CD4-positive, CD25-positive, alpha-beta regulatory T cell (primary cell): ENCODE data around the gene EN1. TPM values are rescaled to one million over a fixed set of nuclear protein-coding genes. Genes with fewer than 3 reads are reported as not detected.
A peak's percentile ranks its signal among the peaks of the same experiment; 100 is the strongest.

Experiments
- ATAC-seq, 2 donors: fragments of 150-1000 bp; cut with Tn5 transposase; one replicate each; pipeline ENCODE4 v1.10.0; 2021; ENCODE audit warnings: low read depth in 2 of 2, moderate number of reproducible peaks in 2 of 2, moderate library complexity in 1 of 2
- DNase-seq, 3 donors: peaks; one replicate each; pipeline versions ENCODE4 v3.0.0 to v3.0.0-alpha.2; 2012 to 2022; ENCODE audit warnings: mixed read lengths in 1 of 3
- H3K27ac ChIP-seq: one replicate; pipeline ENCODE4 v1.7.0; 2013; ENCODE audit warnings: mild to moderate bottlenecking, low read length; ENCODE audit not compliant: insufficient read depth, poor library complexity, severe bottlenecking
- H3K27me3 ChIP-seq: one replicate; pipeline ENCODE4 v1.7.0; 2013; ENCODE audit warnings: low read length; ENCODE audit not compliant: control insufficient read depth, insufficient read depth
- H3K36me3 ChIP-seq: one replicate; pipeline ENCODE4 v1.7.0; 2013; ENCODE audit warnings: mild to moderate bottlenecking, low read length, moderate library complexity; ENCODE audit not compliant: control insufficient read depth, insufficient read depth
- H3K4me1 ChIP-seq: 2 replicates; pipeline ENCODE4 v1.7.0; 2013; ENCODE audit warnings: mild to moderate bottlenecking, low read length; ENCODE audit not compliant: insufficient read depth, control insufficient read depth, poor library complexity, severe bottlenecking
- H3K4me3 ChIP-seq: one replicate; pipeline ENCODE4 v1.7.0; 2013; ENCODE audit warnings: low read depth, mild to moderate bottlenecking, low read length, moderate library complexity
- H3K9me3 ChIP-seq, 2 experiments: 1 replicate in 1 of 2; 2 replicates in 1 of 2; pipeline ENCODE4 v1.7.0; 2013; ENCODE audit warnings: low read length in 2 of 2, mild to moderate bottlenecking in 1 of 2, moderate library complexity in 1 of 2; ENCODE audit not compliant: control insufficient read depth in 2 of 2
- H3K27ac Mint-ChIP-seq, 3 donors: one replicate each; pipeline ENCODE4 v1.8.0; 2020 to 2022; ENCODE audit warnings: mild to moderate bottlenecking in 3 of 3, mixed read lengths in 3 of 3, moderate library complexity in 2 of 3
- H3K27me3 Mint-ChIP-seq: one replicate; pipeline ENCODE4 v1.8.0; 2022; ENCODE audit warnings: mild to moderate bottlenecking, mixed read lengths
- H3K36me3 Mint-ChIP-seq: one replicate; pipeline ENCODE4 v1.8.0; 2020; ENCODE audit warnings: mixed read lengths
- H3K4me1 Mint-ChIP-seq, 4 donors: one replicate each; pipeline ENCODE4 v1.8.0; 2020 to 2022; ENCODE audit warnings: mixed read lengths in 4 of 4, mild to moderate bottlenecking in 1 of 4
- H3K4me3 Mint-ChIP-seq, 4 donors: one replicate each; pipeline ENCODE4 v1.8.0; 2020 to 2022; ENCODE audit warnings: mild to moderate bottlenecking in 4 of 4, mixed read lengths in 4 of 4, moderate library complexity in 3 of 4
- H3K9me3 Mint-ChIP-seq, 7 donors: one replicate each; pipeline ENCODE4 v1.8.0; 2020 to 2022; ENCODE audit warnings: mixed read lengths in 7 of 7, mild to moderate bottlenecking in 3 of 7, moderate library complexity in 2 of 7
- polyA plus RNA-seq, 4 donors: library from polyadenylated mRNA; unstranded; fragments of 300-500 nt; fragmentation: Illumina TruSeq; gene quantifications; one replicate each; pipeline ENCODE4 v1.2.3, GENCODE V29; 2021
- total RNA-seq: library from RNA; stranded (reverse); gene quantifications from one replicate; pipeline ENCODE4 v1.2.3, GENCODE V29; 2022

Gene EN1
- total and polyA plus RNA-seq, 5 donors from 2014 or later = not detected

- H3K4me3 ChIP-seq = no peak overlapping the region
- Mint-ChIP-seq H3K27me3 (peaks cover 89% of the 10 kb centered on the region), H3K27ac (no peak overlapping the region), H3K4me1 (peaks cover 0 to 46% (median 3%) of the 10 kb centered on the region in 4 donors), H3K4me3 (no peak overlapping the region), H3K9me3 (peaks cover 0 to 3% (median 0%) of the 10 kb centered on the region in 7 donors), H3K36me3 (peaks cover 3% of the 10 kb centered on the region)
- peaks cover 4% of the 10 kb centered on the region for H3K4me1 ChIP-seq
- no peak for DNase-seq
- H3K27ac ChIP-seq = no peak overlapping the region
- H3K9me3 ChIP-seq = no peaks in the 10 kb centered on the region
- no peaks in the 10 kb centered on the region for H3K36me3 ChIP-seq
- H3K27me3 ChIP-seq = peaks cover 33% of the 10 kb centered on the region
- no peak for ATAC-seq
These were observed 2.0 kb upstream of the EN1 start for GRCh38 chr2:118849226-118850167.

GRCh38 chr2:118848381-118849225, 1.2 kb upstream of the EN1 start:
- no peak for ATAC-seq
- peaks cover 37% of the 10 kb centered on the region for H3K27me3 ChIP-seq
- peak overlapping the region in 3 of 4 donors; percentile 45 to 66 (median 61) for H3K4me3 Mint-ChIP-seq
- H3K27ac Mint-ChIP-seq = no peak overlapping the region
- no peaks in the 10 kb centered on the region for H3K36me3 ChIP-seq
- peaks cover 0 to 3% (median 0%) of the 10 kb centered on the region in 7 donors for H3K9me3 Mint-ChIP-seq
- peaks cover 4% of the 10 kb centered on the region for H3K4me1 ChIP-seq
- H3K27me3 Mint-ChIP-seq = peaks cover 89% of the 10 kb centered on the region
- peaks cover 0 to 50% (median 2%) of the 10 kb centered on the region in 4 donors for H3K4me1 Mint-ChIP-seq
- H3K4me3 ChIP-seq = no peak overlapping the region
- H3K36me3 Mint-ChIP-seq = peaks cover 3% of the 10 kb centered on the region
- H3K27ac ChIP-seq = no peak overlapping the region
- H3K9me3 ChIP-seq = no peaks in the 10 kb centered on the region
- DNase-seq = no peak

- peak overlapping the region in 2 of 4 donors; percentile 75 to 76 for H3K4me3 Mint-ChIP-seq
- peaks cover 39% of the 10 kb centered on the region for H3K27me3 ChIP-seq
- no peak overlapping the region for H3K4me3 ChIP-seq
- no peak overlapping the region for H3K27ac ChIP-seq
- H3K36me3 ChIP-seq = no peaks in the 10 kb centered on the region
- peaks cover 89% of the 10 kb centered on the region for H3K27me3 Mint-ChIP-seq
- DNase-seq = peak in 1 of 3 donors; percentile 26
- peaks cover 7% of the 10 kb centered on the region for H3K4me1 ChIP-seq
- no peak for ATAC-seq
- H3K36me3 Mint-ChIP-seq = peaks cover 3% of the 10 kb centered on the region
- H3K4me1 Mint-ChIP-seq = peaks cover 0 to 50% (median 2%) of the 10 kb centered on the region in 4 donors
- peaks cover 0 to 3% (median 0%) of the 10 kb centered on the region in 7 donors for H3K9me3 Mint-ChIP-seq
- no peak overlapping the region for H3K27ac Mint-ChIP-seq
- no peaks in the 10 kb centered on the region for H3K9me3 ChIP-seq
These were observed 319 bp upstream of the EN1 start for GRCh38 chr2:118847762-118848172.

GRCh38 chr2:118846442-118846952, 951 bp downstream of the EN1 start:
- Histone ChIP-seq H3K27me3 (peaks cover 32% of the 10 kb centered on the region), H3K4me1 (peaks cover 19% of the 10 kb centered on the region), H3K36me3 (no peaks in the 10 kb centered on the region), H3K4me3 (no peak overlapping the region), H3K27ac (no peak overlapping the region), H3K9me3 (no peaks in the 10 kb centered on the region)
- H3K4me1 Mint-ChIP-seq = peaks cover 0 to 49% (median 5%) of the 10 kb centered on the region in 4 donors
- peaks cover 3% of the 10 kb centered on the region for H3K36me3 Mint-ChIP-seq
- no peak overlapping the region for H3K4me3 Mint-ChIP-seq
- H3K27ac Mint-ChIP-seq = no peak overlapping the region
- peaks cover 0 to 3% (median 0%) of the 10 kb centered on the region in 7 donors for H3K9me3 Mint-ChIP-seq
- ATAC-seq (no peak), DNase-seq (no peak)
- peaks cover 89% of the 10 kb centered on the region for H3K27me3 Mint-ChIP-seq

GRCh38 chr2:118845522-118846441, 1.7 kb downstream of the EN1 start:
- Mint-ChIP-seq H3K36me3 (peaks cover 3% of the 10 kb centered on the region), H3K9me3 (peaks cover 0 to 3% (median 0%) of the 10 kb centered on the region in 7 donors), H3K27me3 (peaks cover 89% of the 10 kb centered on the region), H3K4me3 (peak overlapping the region in 3 of 4 donors; percentile 36 to 70 (median 49)), H3K4me1 (peaks cover 0 to 51% (median 8%) of the 10 kb centered on the region in 4 donors), H3K27ac (peak overlapping the region in 1 of 3 donors; percentile 56)
- Histone ChIP-seq H3K27ac (no peak overlapping the region), H3K9me3 (no peaks in the 10 kb centered on the region), H3K4me1 (peaks cover 20% of the 10 kb centered on the region), H3K36me3 (no peaks in the 10 kb centered on the region), H3K4me3 (no peak overlapping the region), H3K27me3 (peaks cover 33% of the 10 kb centered on the region)
- DNase-seq (no peak), ATAC-seq (no peak)

- H3K4me3 ChIP-seq = no peak overlapping the region
- Mint-ChIP-seq H3K27me3 (peaks cover 89% of the 10 kb centered on the region), H3K36me3 (peaks cover 3% of the 10 kb centered on the region), H3K4me3 (peak overlapping the region in 2 of 4 donors; percentile 20 to 46), H3K9me3 (peaks cover 0 to 6% (median 0%) of the 10 kb centered on the region in 7 donors), H3K27ac (no peak overlapping the region), H3K4me1 (peaks cover 0 to 46% (median 9%) of the 10 kb centered on the region in 4 donors)
- peaks cover 36% of the 10 kb centered on the region for H3K27me3 ChIP-seq
- DNase-seq (no peak), ATAC-seq (no peak)
- peaks cover 20% of the 10 kb centered on the region for H3K4me1 ChIP-seq
- no peaks in the 10 kb centered on the region for H3K9me3 ChIP-seq
- H3K36me3 ChIP-seq = no peaks in the 10 kb centered on the region
- no peak overlapping the region for H3K27ac ChIP-seq
These were observed 2.4 kb downstream of the EN1 start for GRCh38 chr2:118845005-118845521.
